ENCODE data around the gene BANF1.

DNA sequence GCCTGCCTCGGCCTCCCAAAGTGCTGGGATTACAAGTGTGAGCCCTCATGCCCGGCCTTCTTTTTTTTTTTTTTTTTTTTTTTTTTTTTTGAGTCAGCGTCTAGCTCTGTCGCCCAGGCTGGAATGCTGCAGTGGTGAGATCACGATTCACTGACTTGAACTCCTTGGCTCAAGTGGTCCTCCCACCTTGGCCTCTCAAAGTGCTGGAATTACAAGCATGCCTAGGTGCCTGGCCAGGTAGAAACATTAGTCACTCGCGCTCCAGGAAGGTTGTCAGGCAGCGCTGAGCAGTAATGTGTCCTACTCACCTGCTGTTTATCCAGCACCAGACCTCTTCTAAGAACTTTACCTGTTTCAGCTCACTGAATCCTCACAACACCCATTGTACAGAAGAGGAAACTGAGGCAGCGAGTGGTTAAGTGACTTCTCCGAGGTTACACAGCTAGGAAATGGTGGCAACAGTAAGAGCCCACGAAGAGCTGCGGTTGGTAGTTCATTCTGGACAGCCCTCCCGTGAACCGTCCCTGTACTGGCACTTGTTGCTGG lies 9.0 kb downstream of the BANF1 start:
- no peak for TF ChIP-seq EZH2 (IDR thresholded peaks at IDR 0.05; ENCODE audit: low read depth)
- TF ChIP-seq, protein P1, sequence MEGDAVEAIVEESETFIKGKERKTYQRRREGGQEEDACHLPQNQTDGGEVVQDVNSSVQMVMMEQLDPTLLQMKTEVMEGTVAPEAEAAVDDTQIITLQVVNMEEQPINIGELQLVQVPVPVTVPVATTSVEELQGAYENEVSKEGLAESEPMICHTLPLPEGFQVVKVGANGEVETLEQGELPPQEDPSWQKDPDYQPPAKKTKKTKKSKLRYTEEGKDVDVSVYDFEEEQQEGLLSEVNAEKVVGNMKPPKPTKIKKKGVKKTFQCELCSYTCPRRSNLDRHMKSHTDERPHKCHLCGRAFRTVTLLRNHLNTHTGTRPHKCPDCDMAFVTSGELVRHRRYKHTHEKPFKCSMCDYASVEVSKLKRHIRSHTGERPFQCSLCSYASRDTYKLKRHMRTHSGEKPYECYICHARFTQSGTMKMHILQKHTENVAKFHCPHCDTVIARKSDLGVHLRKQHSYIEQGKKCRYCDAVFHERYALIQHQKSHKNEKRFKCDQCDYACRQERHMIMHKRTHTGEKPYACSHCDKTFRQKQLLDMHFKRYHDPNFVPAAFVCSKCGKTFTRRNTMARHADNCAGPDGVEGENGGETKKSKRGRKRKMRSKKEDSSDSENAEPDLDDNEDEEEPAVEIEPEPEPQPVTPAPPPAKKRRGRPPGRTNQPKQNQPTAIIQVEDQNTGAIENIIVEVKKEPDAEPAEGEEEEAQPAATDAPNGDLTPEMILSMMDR (conservative IDR thresholded peaks at IDR 0.05), result no peak
